Measurements from ENCODE around the gene DBNL. TPM values are rescaled to one million over a fixed set of nuclear protein-coding genes. Genes with fewer than 3 reads are reported as not detected.
A peak's percentile ranks its signal among the peaks of the same experiment; 100 is the strongest.

The DBNL gene
- total RNA-seq, 1 donor from 2014 or later: 93.7 TPM

DNA sequence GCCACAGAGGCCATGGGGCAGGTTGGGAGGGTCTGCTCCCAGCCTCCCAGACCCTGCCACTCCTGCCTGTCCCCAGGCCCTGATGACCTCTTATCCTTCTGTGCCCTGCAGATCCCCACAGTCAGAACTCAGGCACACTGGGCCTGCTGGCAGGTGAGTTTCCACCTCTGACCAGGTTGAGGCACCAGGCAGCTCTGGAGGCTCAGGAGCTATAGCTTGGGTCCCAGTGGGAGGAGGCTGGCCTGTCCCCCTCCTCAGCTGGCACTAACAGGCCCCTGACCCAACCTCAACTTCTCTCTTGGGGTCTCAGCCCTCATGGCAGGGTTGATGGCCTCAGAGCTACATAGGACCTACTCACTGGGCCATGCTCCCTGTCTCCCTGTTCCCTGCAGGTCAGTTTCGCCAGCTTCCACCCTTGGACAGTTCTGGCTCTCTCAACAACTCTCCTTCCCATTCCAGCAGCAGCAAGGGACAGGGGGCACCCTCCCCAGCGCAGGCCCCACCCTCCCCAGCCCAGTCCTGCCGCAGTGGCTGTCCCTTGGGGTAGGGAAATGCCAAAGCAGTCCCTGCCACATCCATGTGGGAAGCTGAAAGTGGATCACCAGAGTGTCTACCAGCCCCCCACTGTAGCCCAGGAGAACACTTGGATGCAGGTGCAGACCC lies 56.9 kb downstream of the DBNL start:
- Histone ChIP-seq H3K27me3 (no peaks in the 10 kb centered on the region), H3K36me3 (no peaks in the 10 kb centered on the region), H3K9me3 (no peaks in the 10 kb centered on the region), H3K4me1 (peaks cover 3% of the 10 kb centered on the region), H3K4me3 (no peak overlapping the region), H3K27ac (peak overlapping the region; percentile 76)
- no peak for DNase-seq
- ATAC-seq: no peak
- intact Hi-C loops (cut with DNase I): no loop called here
- TF ChIP-seq CTCF (IDR thresholded peaks at IDR 0.05): no peak

- TF ChIP-seq CTCF (IDR thresholded peaks at IDR 0.05): no peak
- Histone ChIP-seq H3K27me3 (no peaks in the 10 kb centered on the region), H3K36me3 (peaks cover 5% of the 10 kb centered on the region), H3K9me3 (no peaks in the 10 kb centered on the region), H3K4me3 (no peak overlapping the region), H3K27ac (peak overlapping the region; percentile 76), H3K4me1 (peaks cover 3% of the 10 kb centered on the region)
- no peak for ATAC-seq
- DNase-seq: no peak
- intact Hi-C loops (cut with DNase I): no loop called here
These were observed 57.7 kb downstream of the DBNL start for GRCh38 chr7:44101966-44102845.

DNA sequence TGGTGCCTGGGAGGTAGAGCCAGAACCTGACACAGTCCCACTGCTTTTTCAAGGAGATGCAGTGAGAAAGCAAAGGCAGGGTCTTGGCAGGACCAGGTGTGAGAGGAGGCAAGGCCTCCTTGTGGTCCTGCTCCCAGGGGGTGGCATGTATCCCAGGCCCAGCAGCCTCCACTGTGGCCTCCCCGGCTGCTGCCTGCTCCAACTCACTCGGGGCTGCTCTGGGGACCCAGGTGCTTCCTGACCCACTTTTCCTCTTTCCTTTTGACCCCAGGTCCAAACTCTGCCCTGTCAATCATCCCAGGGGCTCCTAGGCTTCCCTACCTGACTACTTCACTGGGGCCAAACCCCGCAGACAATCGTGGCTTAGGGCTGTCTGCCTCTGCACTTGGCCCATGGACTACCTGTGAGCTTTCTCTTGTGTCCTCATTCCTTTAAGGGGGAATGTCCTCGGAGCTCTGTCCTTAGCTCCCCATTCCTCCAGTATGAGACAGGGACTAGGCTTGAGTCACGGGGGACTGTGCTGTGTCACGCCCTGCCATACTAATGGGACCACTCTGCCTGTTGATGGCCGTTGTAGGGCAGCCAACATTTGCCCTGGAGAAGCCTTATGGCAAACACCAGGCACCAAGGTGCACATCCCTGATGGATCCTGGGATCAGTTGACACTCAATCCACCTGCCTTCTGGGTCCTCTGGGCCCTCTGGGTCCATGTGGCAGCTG lies 58.5 kb downstream of the DBNL start:
- Histone ChIP-seq H3K4me1 (peaks cover 3% of the 10 kb centered on the region), H3K4me3 (no peak overlapping the region), H3K9me3 (no peaks in the 10 kb centered on the region), H3K36me3 (peaks cover 11% of the 10 kb centered on the region), H3K27ac (peak overlapping the region; percentile 34), H3K27me3 (no peaks in the 10 kb centered on the region)
- intact Hi-C loops (cut with DNase I): no loop called here
- DNase-seq: no peak
- TF ChIP-seq CTCF (IDR thresholded peaks at IDR 0.05): no peak
- no peak for ATAC-seq

GRCh38 chr7:44103566-44103922 lies 59.0 kb downstream of the DBNL start:
- no peaks in the 10 kb centered on the region for H3K27me3 ChIP-seq
- DNase-seq: no peak
- peak overlapping the region; percentile 34 for H3K27ac ChIP-seq
- H3K9me3 ChIP-seq: no peaks in the 10 kb centered on the region
- H3K4me1 ChIP-seq: peaks cover 3% of the 10 kb centered on the region
- peak overlapping the region; percentile 30 for H3K4me3 ChIP-seq
- ATAC-seq: no peak
- H3K36me3 ChIP-seq: peaks cover 11% of the 10 kb centered on the region
- no peak for TF ChIP-seq CTCF (IDR thresholded peaks at IDR 0.05)
- intact Hi-C loops (cut with DNase I): no loop called here

DNA sequence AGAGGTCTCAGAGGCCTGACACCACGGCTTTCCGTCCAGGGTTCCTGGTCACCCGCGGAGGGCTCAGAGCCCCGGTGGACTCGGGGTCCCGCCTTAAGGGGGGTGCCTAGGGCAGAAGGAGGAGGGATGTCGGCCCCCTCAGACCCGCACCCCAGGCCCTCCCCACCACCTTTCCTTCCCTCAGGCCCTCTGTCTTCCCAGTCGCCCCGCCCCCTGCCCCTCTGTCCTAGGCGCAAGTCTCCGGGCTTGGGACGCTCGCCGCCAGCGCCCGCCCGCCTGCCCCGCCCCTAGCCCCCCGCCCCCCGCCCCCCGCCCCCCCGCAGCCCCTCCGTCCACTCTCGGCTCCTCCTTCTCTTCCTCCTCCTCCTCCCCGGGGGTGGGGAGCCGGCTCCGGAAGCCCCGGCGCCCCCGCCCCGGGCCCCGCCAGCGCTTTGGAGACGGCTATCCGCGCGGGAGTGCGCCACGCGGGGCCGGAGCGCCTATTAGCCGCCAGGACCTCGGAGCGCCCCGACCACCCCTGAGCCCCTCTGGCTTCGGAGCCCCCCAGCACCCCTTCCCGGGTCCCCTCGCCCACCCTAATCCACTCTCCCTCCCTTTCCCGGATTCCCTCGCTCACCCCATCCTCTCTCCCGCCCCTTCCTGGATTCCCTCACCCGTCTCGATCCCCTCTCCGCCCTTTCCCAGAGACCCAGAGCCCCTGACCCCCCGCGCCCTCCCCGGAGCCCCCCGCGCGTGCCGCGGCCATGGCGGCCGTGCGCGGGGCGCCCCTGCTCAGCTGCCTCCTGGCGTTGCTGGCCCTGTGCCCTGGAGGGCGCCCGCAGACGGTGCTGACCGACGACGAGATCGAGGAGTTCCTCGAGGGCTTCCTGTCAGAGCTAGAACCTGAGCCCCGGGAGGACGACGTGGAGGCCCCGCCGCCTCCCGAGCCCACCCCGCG lies 59.7 kb downstream of the DBNL start, which contains the start of gene AEBP1:
Gene AEBP1, plus strand, starts transcription at position 423 of the 937 bp plus-strand sequence. Its CDS starts 321 bp downstream, at position 744.
- Histone ChIP-seq H3K27me3 (no peaks in the 10 kb centered on the region), H3K36me3 (peaks cover 11% of the 10 kb centered on the region), H3K4me3 (peak within 1 kb of the TSS; percentile 53), H3K27ac (peak within 1 kb of the TSS; percentile 78), H3K9me3 (no peaks in the 10 kb centered on the region), H3K4me1 (peaks cover 3% of the 10 kb centered on the region)
- DNase-seq: peak; percentile 64
- peak; percentile 29 for ATAC-seq
- intact Hi-C loops (cut with DNase I): no loop called here
- no peak for TF ChIP-seq CTCF (IDR thresholded peaks at IDR 0.05)

All from upper lobe of right lung (tissue), 1 donor.